Loucy (cell line): ENCODE results near the gene FCAMR.

Source experiments
- H2AFZ ChIP-seq: fragments of 200-600 bp; sonication (generic); 2 replicates; pipeline ENCODE4 v1.6.0; 2016; ENCODE audit warnings: antibody characterized with exemption, mild to moderate bottlenecking, low read length, moderate library complexity
- H3F3A ChIP-seq: fragments of 200-600 bp; 2 replicates; pipeline ENCODE4 v1.6.0; 2016; ENCODE audit warnings: antibody characterized with exemption, low read depth, mild to moderate bottlenecking
- H3K27me3 ChIP-seq: fragments of 200-600 bp; sonication (generic); 2 replicates; pipeline ENCODE4 v1.6.1; 2014; ENCODE audit warnings: low read length, mild to moderate bottlenecking; ENCODE audit not compliant: insufficient read depth, poor library complexity, severe bottlenecking
- H3K36me3 ChIP-seq: fragments of 200-600 bp; sonication (generic); 2 replicates; pipeline ENCODE4 v1.6.1; 2016; ENCODE audit warnings: low read length; ENCODE audit not compliant: insufficient read depth
- H3K4me1 ChIP-seq: fragments of 200-600 bp; sonication (generic); 2 replicates; pipeline ENCODE4 v1.5.1; 2014; ENCODE audit warnings: low read length, mild to moderate bottlenecking; ENCODE audit not compliant: insufficient read depth, poor library complexity, severe bottlenecking
- H3K4me2 ChIP-seq: fragments of 200-600 bp; sonication (generic); 2 replicates; pipeline ENCODE4 v1.6.0; 2014; ENCODE audit warnings: antibody characterized with exemption, low read length, low read depth, mild to moderate bottlenecking; ENCODE audit not compliant: poor library complexity, severe bottlenecking
- H3K4me3 ChIP-seq: fragments of 200-600 bp; sonication (generic); 2 replicates; pipeline ENCODE4 v1.5.1; 2014; ENCODE audit warnings: low read length, mild to moderate bottlenecking, mixed read lengths; ENCODE audit not compliant: poor library complexity, severe bottlenecking
- H3K79me2 ChIP-seq: fragments of 200-600 bp; sonication (generic); 2 replicates; pipeline ENCODE4 v1.6.1; 2014; ENCODE audit warnings: low read length; ENCODE audit not compliant: insufficient read depth
- H3K9ac ChIP-seq: fragments of 200-600 bp; sonication (generic); 2 replicates; pipeline ENCODE4 v1.6.0; 2014; ENCODE audit warnings: mild to moderate bottlenecking, low read depth, low read length, moderate library complexity; ENCODE audit not compliant: poor library complexity, severe bottlenecking
- H3K9me2 ChIP-seq: fragments of 200-600 bp; sonication (generic); replicated peaks from 2 replicates; pipeline ENCODE4 v1.6.1; 2016; ENCODE audit warnings: low read depth, low read length, mixed read lengths
- H3K9me3 ChIP-seq: fragments of 200-600 bp; sonication (generic); 2 replicates; pipeline ENCODE4 v1.6.1; 2014; ENCODE audit warnings: mild to moderate bottlenecking, antibody characterized with exemption, low read length, low read depth; ENCODE audit not compliant: insufficient read depth
- H4K20me1 ChIP-seq: fragments of 200-600 bp; sonication (generic); 2 replicates; pipeline ENCODE4 v1.6.0; 2014; ENCODE audit warnings: antibody characterized with exemption, low read length, mild to moderate bottlenecking; ENCODE audit not compliant: insufficient read depth, poor library complexity, severe bottlenecking
- EZH2phosphoT487 ChIP-seq: fragments of 200-600 bp; IDR thresholded peaks from 2 replicates; pipeline ENCODE4 v1.6.1; 2018; ENCODE audit warnings: antibody characterized with exemption, mild to moderate bottlenecking, moderate library complexity, borderline replicate concordance
- TF ChIP-seq, protein P1 (sequence below): fragments of 200-600 bp; sonication (generic); conservative IDR thresholded peaks from 2 replicates; pipeline ENCODE4 v1.5.1; 2014; ENCODE audit warnings: mild to moderate bottlenecking, antibody characterized with exemption, low read length

FCAMR gene

DNA sequence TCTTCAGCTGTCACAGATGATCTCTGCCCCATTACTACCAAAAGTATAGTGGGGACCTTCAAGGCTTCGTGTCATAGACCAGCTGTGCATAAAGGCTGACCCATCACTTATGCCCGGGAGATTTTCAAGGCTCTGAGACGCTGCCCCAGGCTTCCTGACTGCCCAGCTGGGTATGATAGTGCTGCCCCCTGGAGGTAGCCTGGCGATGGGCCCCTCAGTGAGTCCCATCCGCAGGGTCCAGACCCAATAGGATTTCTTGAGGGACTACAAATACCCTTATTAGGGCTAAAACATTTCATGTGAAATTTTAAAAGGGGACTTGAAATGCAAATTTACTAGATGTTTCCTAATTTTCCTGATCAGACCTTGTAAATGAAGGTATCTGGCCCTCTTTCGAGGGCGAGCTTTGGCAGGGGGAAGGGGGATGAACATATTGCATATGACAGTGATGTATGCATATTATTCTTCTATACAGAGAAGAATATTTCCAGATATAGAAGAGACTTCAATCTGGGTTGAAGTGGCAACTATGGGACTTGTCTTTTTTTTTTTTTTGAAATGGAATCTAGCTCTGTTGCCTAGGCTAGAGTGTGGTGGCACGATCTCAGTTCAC, 36.8 kb downstream of the FCAMR start:
- H4K20me1 ChIP-seq, result no peaks in the 10 kb centered on the region
- H3K36me3 ChIP-seq, result no peaks in the 10 kb centered on the region
- no peaks in the 10 kb centered on the region for H3K4me1 ChIP-seq
- H3K9ac ChIP-seq, result no peak overlapping the region
- H3K79me2 ChIP-seq, result no peaks in the 10 kb centered on the region
- TF ChIP-seq, protein P1, sequence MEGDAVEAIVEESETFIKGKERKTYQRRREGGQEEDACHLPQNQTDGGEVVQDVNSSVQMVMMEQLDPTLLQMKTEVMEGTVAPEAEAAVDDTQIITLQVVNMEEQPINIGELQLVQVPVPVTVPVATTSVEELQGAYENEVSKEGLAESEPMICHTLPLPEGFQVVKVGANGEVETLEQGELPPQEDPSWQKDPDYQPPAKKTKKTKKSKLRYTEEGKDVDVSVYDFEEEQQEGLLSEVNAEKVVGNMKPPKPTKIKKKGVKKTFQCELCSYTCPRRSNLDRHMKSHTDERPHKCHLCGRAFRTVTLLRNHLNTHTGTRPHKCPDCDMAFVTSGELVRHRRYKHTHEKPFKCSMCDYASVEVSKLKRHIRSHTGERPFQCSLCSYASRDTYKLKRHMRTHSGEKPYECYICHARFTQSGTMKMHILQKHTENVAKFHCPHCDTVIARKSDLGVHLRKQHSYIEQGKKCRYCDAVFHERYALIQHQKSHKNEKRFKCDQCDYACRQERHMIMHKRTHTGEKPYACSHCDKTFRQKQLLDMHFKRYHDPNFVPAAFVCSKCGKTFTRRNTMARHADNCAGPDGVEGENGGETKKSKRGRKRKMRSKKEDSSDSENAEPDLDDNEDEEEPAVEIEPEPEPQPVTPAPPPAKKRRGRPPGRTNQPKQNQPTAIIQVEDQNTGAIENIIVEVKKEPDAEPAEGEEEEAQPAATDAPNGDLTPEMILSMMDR, result peak; percentile 97
- no peak for TF ChIP-seq EZH2phosphoT487
- H3K4me2 ChIP-seq, result no peak overlapping the region
- H3F3A ChIP-seq, result no peaks in the 10 kb centered on the region
- no peaks in the 10 kb centered on the region for H3K27me3 ChIP-seq
- H3K9me3 ChIP-seq, result no peaks in the 10 kb centered on the region
- no peak overlapping the region for H2AFZ ChIP-seq
- no peak overlapping the region for H3K4me3 ChIP-seq
- H3K9me2 ChIP-seq, result no peaks in the 10 kb centered on the region

DNA sequence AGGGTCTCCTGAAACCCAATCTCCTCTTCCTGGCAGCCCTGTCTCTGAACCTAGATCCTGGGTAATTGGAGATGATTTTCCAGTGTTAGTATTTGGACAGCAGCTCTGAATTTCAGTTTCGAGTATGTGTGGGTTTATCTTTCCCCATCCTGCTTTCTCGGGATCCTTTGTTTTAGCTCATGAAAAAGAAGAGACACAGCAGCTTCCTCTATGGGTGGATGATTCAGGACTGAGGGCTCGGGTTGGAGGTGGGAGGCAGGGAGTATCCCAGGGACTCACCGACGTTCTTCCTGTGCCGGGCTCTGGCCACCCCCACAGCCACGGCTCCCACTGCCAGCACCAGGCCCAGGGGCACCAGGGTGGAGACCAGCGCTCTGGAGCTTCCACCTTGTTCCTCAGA, 38.1 kb downstream of the FCAMR start:
- H3F3A ChIP-seq, result no peaks in the 10 kb centered on the region
- TF ChIP-seq, protein P1, result no peak
- TF ChIP-seq EZH2phosphoT487, result no peak
- H3K4me3 ChIP-seq, result no peak overlapping the region
- H4K20me1 ChIP-seq, result no peaks in the 10 kb centered on the region
- H2AFZ ChIP-seq, result no peak overlapping the region
- H3K79me2 ChIP-seq, result no peaks in the 10 kb centered on the region
- no peaks in the 10 kb centered on the region for H3K9me2 ChIP-seq
- no peaks in the 10 kb centered on the region for H3K4me1 ChIP-seq
- no peak overlapping the region for H3K9ac ChIP-seq
- H3K27me3 ChIP-seq, result no peaks in the 10 kb centered on the region
- no peaks in the 10 kb centered on the region for H3K36me3 ChIP-seq
- no peaks in the 10 kb centered on the region for H3K9me3 ChIP-seq
- no peak overlapping the region for H3K4me2 ChIP-seq

DNA sequence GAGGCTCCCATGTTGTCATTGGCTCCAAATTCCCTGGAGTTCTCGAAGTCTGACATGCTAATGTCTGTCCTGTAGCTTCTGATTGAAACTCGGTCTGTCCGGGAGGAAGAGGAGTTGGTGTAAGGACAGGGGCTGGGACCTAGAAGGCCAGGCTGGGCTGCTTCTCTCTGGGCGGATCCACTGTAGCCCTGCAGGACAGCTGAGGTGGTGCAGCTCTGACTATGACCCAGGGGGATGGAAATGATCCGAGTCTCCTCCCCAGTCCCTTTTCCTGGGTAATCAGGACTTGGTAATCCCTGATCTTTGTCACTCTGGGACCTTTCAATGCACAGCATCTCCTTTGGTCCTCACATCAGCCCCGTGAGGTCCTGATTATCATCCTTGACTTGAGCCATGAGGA, 38.6 kb downstream of the FCAMR start:
- no peaks in the 10 kb centered on the region for H3K4me1 ChIP-seq
- no peak overlapping the region for H3K4me3 ChIP-seq
- H3K9ac ChIP-seq, result no peak overlapping the region
- H4K20me1 ChIP-seq, result no peaks in the 10 kb centered on the region
- no peaks in the 10 kb centered on the region for H3K27me3 ChIP-seq
- H3K36me3 ChIP-seq, result no peaks in the 10 kb centered on the region
- no peaks in the 10 kb centered on the region for H3K9me3 ChIP-seq
- H3F3A ChIP-seq, result no peaks in the 10 kb centered on the region
- no peak overlapping the region for H2AFZ ChIP-seq
- H3K79me2 ChIP-seq, result no peaks in the 10 kb centered on the region
- TF ChIP-seq, protein P1, result no peak; the same call in 1 of the 2 replicates
- TF ChIP-seq EZH2phosphoT487, result no peak
- no peaks in the 10 kb centered on the region for H3K9me2 ChIP-seq
- H3K4me2 ChIP-seq, result no peak overlapping the region
